Astrocyte of the cerebellum (primary cell): Measurements from ENCODE around the gene GP2.

Experiments used
- DNase-seq: peaks from one replicate; pipeline ENCODE4 v3.0.0-alpha.2; 2011; ENCODE audit warnings: low read depth
- H3K4me3 ChIP-seq: 2 replicates; pipeline ENCODE4 v1.5.1; 2011; ENCODE audit warnings: mild to moderate bottlenecking, low read depth, low read length, moderate library complexity
- CTCF ChIP-seq: IDR thresholded peaks from 2 replicates; pipeline ENCODE4 v1.5.1; 2012; ENCODE audit warnings: low read length, low read depth, moderate library complexity, mild to moderate bottlenecking; ENCODE audit errors: missing control alignments
- in situ Hi-C: cut with HindIII; loops from 2 replicates; pipeline ENCODE4 v1.10.0; 2017; ENCODE audit warnings: low sequenced_read_pairs

Gene GP2

GRCh38 chr16:20285993-20286499 lies 41.3 kb downstream of the GP2 start:
- no peak for DNase-seq
- H3K4me3 ChIP-seq, result no peak overlapping the region
- in situ Hi-C loops, result no loop called here
- no peak for TF ChIP-seq CTCF

- in situ Hi-C loops, result no loop called here
These were observed 47.1 kb downstream of the GP2 start for GRCh38 chr16:20280259-20280658.

GRCh38 chr16:20271893-20272292 lies 55.4 kb downstream of the GP2 start:
- no peak for TF ChIP-seq CTCF
- in situ Hi-C loops, result no loop called here
- no peak for DNase-seq
- no peak overlapping the region for H3K4me3 ChIP-seq

More at GRCh38 chr16:20280259-20280658, 47.1 kb downstream of the GP2 start:
- H3K4me3 ChIP-seq, result no peak overlapping the region
- DNase-seq, result no peak
- no peak for TF ChIP-seq CTCF

GRCh38 chr16:20268409-20268808 lies 58.9 kb downstream of the GP2 start:
- no peak overlapping the region for H3K4me3 ChIP-seq
- no peak for DNase-seq
- TF ChIP-seq CTCF, result no peak
- in situ Hi-C loops, result no loop called here

GRCh38 chr16:20265019-20265418 lies 62.3 kb downstream of the GP2 start:
- in situ Hi-C loops, result no loop called here
- no peak for DNase-seq
- no peak for TF ChIP-seq CTCF

GRCh38 chr16:20263138-20263855 lies 64.0 kb downstream of the GP2 start:
- DNase-seq, result no peak
- in situ Hi-C loops, result no loop called here
- H3K4me3 ChIP-seq, result no peak overlapping the region
- TF ChIP-seq CTCF, result no peak

More at GRCh38 chr16:20265019-20265418, 62.3 kb downstream of the GP2 start:
- H3K4me3 ChIP-seq, result no peak overlapping the region
